ENCODE results near the gene CA5A. TPM values are rescaled to one million over a fixed set of nuclear protein-coding genes. Genes with fewer than 3 reads are reported as not detected.
"Not testable (repeated sequence)": the region's sequence is repeated elsewhere in the genome, so short reads cannot be mapped to it uniquely, and the experiment has no call there.

Gene CA5A
- total and polyA plus RNA-seq, 9 of the 15 experiments (the other 6 are each of a cell fraction or from before 2014, with no cell fraction given): not detected

DNA sequence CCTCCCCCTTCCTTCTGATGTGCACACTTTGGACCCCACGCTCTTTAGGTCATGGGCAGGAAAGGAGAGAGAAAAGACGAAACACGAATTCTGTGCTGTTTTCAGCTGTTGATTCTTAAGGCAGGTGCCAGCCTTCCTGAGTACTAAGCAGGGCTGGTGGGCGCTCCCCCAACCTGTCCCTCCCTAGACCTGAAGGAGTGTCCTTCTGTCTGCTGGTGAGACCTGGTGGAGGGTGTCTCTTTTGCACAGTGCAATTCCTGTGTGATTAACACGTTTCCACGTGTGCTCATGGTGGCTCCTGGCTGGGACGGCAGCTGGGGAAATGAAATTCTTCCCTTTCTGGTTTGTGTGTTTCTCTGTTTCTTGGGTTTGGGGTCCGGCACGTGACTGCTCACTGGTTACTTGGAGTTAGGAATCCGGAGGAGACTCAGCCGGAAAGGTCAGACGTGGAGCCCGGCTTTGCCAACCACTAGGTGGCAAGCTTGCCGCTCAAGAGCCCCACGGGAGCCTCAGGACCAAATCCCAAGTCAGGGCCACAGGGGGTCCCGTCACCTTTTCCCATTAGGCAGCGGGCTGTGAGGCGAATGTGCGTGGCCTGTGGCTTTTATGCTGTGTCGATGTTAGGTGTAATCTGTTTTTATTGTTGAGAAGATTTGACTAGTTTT lies 46.9 kb upstream of the CA5A start:
- DNase-seq (ENCODE audit: extremely low read depth in 1 of 4, low spot score in 3 of 4); in situ Hi-C loops (cut with MboI); H3K27ac ChIP-seq (ENCODE audit: extremely low read depth, low read depth, low read length); BruUV-seq (replicated peaks); POLR2A ChIA-PET; H3K4me1 ChIP-seq (replicated peaks in 1 of 2; ENCODE audit: control insufficient read depth in 2 of 2, insufficient read depth in 2 of 2, low read length in 2 of 2); H3K27me3 ChIP-seq (ENCODE audit: control insufficient read depth in 2 of 2, insufficient read depth in 2 of 2, low read length in 2 of 2); H3K79me2 ChIP-seq (ENCODE audit: control insufficient read depth, insufficient read depth, low read length); H3K9me3 ChIP-seq (replicated peaks; ENCODE audit: control insufficient read depth, insufficient read depth, low read depth, low read length); intact Hi-C loops (cut with micrococcal nuclease); H3K9ac ChIP-seq (ENCODE audit: insufficient read depth in 1 of 2, low read depth in 2 of 2, low read length in 2 of 2); H3K9me1 ChIP-seq (ENCODE audit: control insufficient read depth, insufficient read depth, low read length); CTCF ChIA-PET (ENCODE audit: low intra/inter-chr PET ratio); H2AFZ ChIP-seq (ENCODE audit: low read depth, low read length); H3K4me2 ChIP-seq (ENCODE audit: insufficient read depth, low read length); H3K4me3 ChIP-seq; H4K20me1 ChIP-seq (replicated peaks; ENCODE audit: control insufficient read depth, insufficient read depth, low read length): not testable (repeated sequence)
- TF ChIP-seq, protein P1, sequence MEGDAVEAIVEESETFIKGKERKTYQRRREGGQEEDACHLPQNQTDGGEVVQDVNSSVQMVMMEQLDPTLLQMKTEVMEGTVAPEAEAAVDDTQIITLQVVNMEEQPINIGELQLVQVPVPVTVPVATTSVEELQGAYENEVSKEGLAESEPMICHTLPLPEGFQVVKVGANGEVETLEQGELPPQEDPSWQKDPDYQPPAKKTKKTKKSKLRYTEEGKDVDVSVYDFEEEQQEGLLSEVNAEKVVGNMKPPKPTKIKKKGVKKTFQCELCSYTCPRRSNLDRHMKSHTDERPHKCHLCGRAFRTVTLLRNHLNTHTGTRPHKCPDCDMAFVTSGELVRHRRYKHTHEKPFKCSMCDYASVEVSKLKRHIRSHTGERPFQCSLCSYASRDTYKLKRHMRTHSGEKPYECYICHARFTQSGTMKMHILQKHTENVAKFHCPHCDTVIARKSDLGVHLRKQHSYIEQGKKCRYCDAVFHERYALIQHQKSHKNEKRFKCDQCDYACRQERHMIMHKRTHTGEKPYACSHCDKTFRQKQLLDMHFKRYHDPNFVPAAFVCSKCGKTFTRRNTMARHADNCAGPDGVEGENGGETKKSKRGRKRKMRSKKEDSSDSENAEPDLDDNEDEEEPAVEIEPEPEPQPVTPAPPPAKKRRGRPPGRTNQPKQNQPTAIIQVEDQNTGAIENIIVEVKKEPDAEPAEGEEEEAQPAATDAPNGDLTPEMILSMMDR (IDR thresholded peaks at IDR 0.05 in 2 of 3, conservative IDR thresholded peaks at IDR 0.05 in 1 of 3; ENCODE audit: insufficient read depth in 2 of 3, low read depth in 1 of 3, low read length in 3 of 3): peak; percentile 25 to 38 (median 33); a peak in 3 of 6 replicates
- peaks cover 16% of the 10 kb centered on the region; the same call in 2 of the 3 replicates for H3K36me3 ChIP-seq (ENCODE audit: control insufficient read depth, insufficient read depth, low read length)
- WGBS (ENCODE audit: insufficient coverage, low coverage, missing lambda C conversion rate): 82% methylated on average over 12 of the region's 20 CpGs
- FAIRE-seq (peak; percentile 76), ATAC-seq (peak; percentile 78)

DNA sequence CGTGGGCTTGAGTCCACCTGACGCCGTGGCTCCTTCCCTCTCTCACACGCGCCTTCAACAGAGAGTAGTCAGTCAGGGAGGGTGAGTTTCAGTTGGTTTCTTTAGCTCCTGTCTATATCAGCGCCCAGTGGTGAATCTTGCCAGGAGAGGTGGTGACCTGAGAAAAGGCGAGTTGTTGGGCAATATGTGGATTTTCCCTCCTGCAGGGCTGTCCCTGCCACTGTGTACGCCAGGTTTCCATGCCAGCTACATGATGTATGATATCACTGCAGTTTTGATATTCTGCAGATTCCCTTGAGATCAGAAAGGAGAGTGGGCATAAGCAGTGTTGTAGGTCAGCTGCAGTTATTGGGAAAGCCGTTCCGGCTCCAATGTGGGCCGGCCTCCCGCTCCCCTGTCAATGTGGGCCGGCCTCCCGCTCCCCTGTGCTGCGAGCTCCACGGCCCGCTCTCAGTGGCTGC lies 46.3 kb upstream of the CA5A start:
- DNase-seq (ENCODE audit: extremely low read depth in 1 of 4, low spot score in 3 of 4) (no peak), FAIRE-seq (no peak), ATAC-seq (no peak)
- Histone ChIP-seq H3K9me1 (ENCODE audit: control insufficient read depth, insufficient read depth, low read length) (no peaks in the 10 kb centered on the region), H3K4me3 (no peak overlapping the region), H3K27me3 (ENCODE audit: control insufficient read depth in 2 of 2, insufficient read depth in 2 of 2, low read length in 2 of 2) (no peaks in the 10 kb centered on the region), H3K9me3 (replicated peaks; ENCODE audit: control insufficient read depth, insufficient read depth, low read depth, low read length) (no peaks in the 10 kb centered on the region), H3K9ac (ENCODE audit: insufficient read depth in 1 of 2, low read depth in 2 of 2, low read length in 2 of 2) (no peak overlapping the region), H3K4me1 (replicated peaks in 1 of 2; ENCODE audit: control insufficient read depth in 2 of 2, insufficient read depth in 2 of 2, low read length in 2 of 2) (peaks cover 0 to 2% of the 10 kb centered on the region in 2 experiments; a peak in 2 of 5 replicates), H3K27ac (ENCODE audit: extremely low read depth, low read depth, low read length) (no peak overlapping the region), H4K20me1 (replicated peaks; ENCODE audit: control insufficient read depth, insufficient read depth, low read length) (no peaks in the 10 kb centered on the region), H3K36me3 (ENCODE audit: control insufficient read depth, insufficient read depth, low read length) (peaks cover 16% of the 10 kb centered on the region; the same call in 2 of the 3 replicates), H2AFZ (ENCODE audit: low read depth, low read length) (no peak overlapping the region), H3K79me2 (ENCODE audit: control insufficient read depth, insufficient read depth, low read length) (no peaks in the 10 kb centered on the region), H3K4me2 (ENCODE audit: insufficient read depth, low read length) (no peak overlapping the region)
- no TSS peak for BruUV-seq (replicated peaks)
- intact Hi-C loops (cut with micrococcal nuclease) (no loop called here), in situ Hi-C loops (cut with MboI) (no loop called here)
- 89% methylated on average over 11 of the region's 17 CpGs for WGBS (ENCODE audit: insufficient coverage, low coverage, missing lambda C conversion rate)
- ChIA-PET CTCF (ENCODE audit: low intra/inter-chr PET ratio) (no interaction called here), POLR2A (interaction anchor here (0.6 kb wide), 1 partner anchor 13 kb away, joined by 3 read pairs; no protein-coding TSS in a partner anchor)
- TF ChIP-seq POU5F1 (IDR thresholded peaks at IDR 0.05; ENCODE audit: borderline replicate concordance, low read depth, low read length, partially characterized antibody): no peak

DNA sequence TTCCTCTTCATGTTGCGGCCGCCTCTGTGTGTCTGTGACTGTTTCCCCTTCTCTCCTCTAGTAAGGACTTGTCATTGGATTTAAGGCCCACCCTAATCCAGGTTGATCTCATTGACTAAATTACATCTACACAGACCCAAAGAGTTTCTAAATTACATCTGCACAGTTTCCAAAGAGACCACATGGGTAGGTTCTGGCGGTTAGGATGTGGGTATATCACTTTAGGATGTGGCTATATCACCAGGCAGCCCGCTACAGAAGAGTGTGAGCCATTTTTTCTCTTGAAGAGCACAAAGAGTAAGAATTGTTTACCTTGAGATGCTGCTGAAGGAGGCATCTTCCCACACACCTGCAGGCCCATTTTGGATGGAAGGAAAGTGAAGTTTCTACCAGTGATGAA lies 45.0 kb upstream of the CA5A start:
- intact Hi-C loops (cut with micrococcal nuclease); H3K79me2 ChIP-seq (ENCODE audit: control insufficient read depth, insufficient read depth, low read length); H3K9me3 ChIP-seq (replicated peaks; ENCODE audit: control insufficient read depth, insufficient read depth, low read depth, low read length); H3K4me1 ChIP-seq (replicated peaks in 1 of 2; ENCODE audit: control insufficient read depth in 2 of 2, insufficient read depth in 2 of 2, low read length in 2 of 2); H3K27me3 ChIP-seq (ENCODE audit: control insufficient read depth in 2 of 2, insufficient read depth in 2 of 2, low read length in 2 of 2); DNase-seq (ENCODE audit: extremely low read depth in 1 of 4, low spot score in 3 of 4); H4K20me1 ChIP-seq (replicated peaks; ENCODE audit: control insufficient read depth, insufficient read depth, low read length); FAIRE-seq; H3K4me3 ChIP-seq; CTCF ChIA-PET (ENCODE audit: low intra/inter-chr PET ratio); H3K4me2 ChIP-seq (ENCODE audit: insufficient read depth, low read length); H3K9me1 ChIP-seq (ENCODE audit: control insufficient read depth, insufficient read depth, low read length); in situ Hi-C loops (cut with MboI); H3K27ac ChIP-seq (ENCODE audit: extremely low read depth, low read depth, low read length); POLR2A ChIA-PET; H3K9ac ChIP-seq (ENCODE audit: insufficient read depth in 1 of 2, low read depth in 2 of 2, low read length in 2 of 2); ATAC-seq; BruUV-seq (replicated peaks); H2AFZ ChIP-seq (ENCODE audit: low read depth, low read length): not testable (repeated sequence)
- WGBS (ENCODE audit: insufficient coverage, low coverage, missing lambda C conversion rate): 67% methylated on average over 4 of the region's 4 CpGs
- H3K36me3 ChIP-seq (ENCODE audit: control insufficient read depth, insufficient read depth, low read length): peaks cover 16% of the 10 kb centered on the region; the same call in 2 of the 3 replicates

All from K562 (cell line).